Measurements from ENCODE around the gene SLC38A6.

The SLC38A6 gene

GRCh38 chr14:60968099-60968498 is 12.9 kb upstream of the SLC38A6 start:
- FAIRE-seq, result no peak
- TF ChIP-seq POLR2A (IDR thresholded peaks at IDR 0.05; ENCODE audit: low read depth, low read length), result no peak
- no peak for DNase-seq (ENCODE audit: insufficient read length, low spot score)

- FAIRE-seq (no peak), DNase-seq (ENCODE audit: insufficient read length, low spot score) (no peak)
- TF ChIP-seq POLR2A (IDR thresholded peaks at IDR 0.05; ENCODE audit: low read depth, low read length), result no peak
Measured at GRCh38 chr14:60968671-60969070, 12.4 kb upstream of the SLC38A6 start.

- FAIRE-seq (no peak), DNase-seq (ENCODE audit: insufficient read length, low spot score) (no peak)
- no peak for TF ChIP-seq POLR2A (IDR thresholded peaks at IDR 0.05; ENCODE audit: low read depth, low read length)
Measured at GRCh38 chr14:60970146-60970545, 10.9 kb upstream of the SLC38A6 start.

GRCh38 chr14:60971271-60971670 is 9.8 kb upstream of the SLC38A6 start:
- TF ChIP-seq POLR2A (IDR thresholded peaks at IDR 0.05; ENCODE audit: low read depth, low read length), result no peak
- FAIRE-seq (no peak), DNase-seq (ENCODE audit: insufficient read length, low spot score) (no peak)

DNA sequence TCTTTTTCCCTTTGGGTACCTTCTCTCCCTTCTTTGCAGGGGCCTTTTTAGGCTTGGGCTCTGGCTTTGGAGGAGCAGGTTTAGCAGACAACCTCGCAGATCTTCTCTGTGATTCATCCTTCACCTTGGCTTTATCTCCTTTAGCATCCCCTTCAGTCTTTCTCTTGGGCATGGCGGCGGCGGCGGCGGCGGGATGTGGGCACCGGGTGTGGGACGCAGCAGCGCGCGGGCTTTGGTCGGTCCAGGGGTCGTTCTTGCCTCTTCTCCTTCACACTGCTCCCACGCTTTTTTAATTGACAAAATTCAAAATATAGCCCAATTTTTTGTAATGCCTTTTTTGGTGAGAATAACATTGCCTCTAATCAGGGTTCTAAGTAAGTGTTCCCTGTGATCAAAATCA is 8.8 kb upstream of the SLC38A6 start:
- DNase-seq (ENCODE audit: insufficient read length, low spot score), result no peak
- no peak for FAIRE-seq
- TF ChIP-seq POLR2A (IDR thresholded peaks at IDR 0.05; ENCODE audit: low read depth, low read length), result no peak

- TF ChIP-seq POLR2A (IDR thresholded peaks at IDR 0.05; ENCODE audit: low read depth, low read length), result no peak
- no peak for FAIRE-seq
- no peak for DNase-seq (ENCODE audit: insufficient read length, low spot score)
Measured at GRCh38 chr14:60973070-60973469, 8.0 kb upstream of the SLC38A6 start.

GRCh38 chr14:60974090-60974651 is 6.9 kb upstream of the SLC38A6 start:
- DNase-seq (ENCODE audit: insufficient read length, low spot score) (no peak), FAIRE-seq (no peak)
- no peak for TF ChIP-seq POLR2A (IDR thresholded peaks at IDR 0.05; ENCODE audit: low read depth, low read length)

DNA sequence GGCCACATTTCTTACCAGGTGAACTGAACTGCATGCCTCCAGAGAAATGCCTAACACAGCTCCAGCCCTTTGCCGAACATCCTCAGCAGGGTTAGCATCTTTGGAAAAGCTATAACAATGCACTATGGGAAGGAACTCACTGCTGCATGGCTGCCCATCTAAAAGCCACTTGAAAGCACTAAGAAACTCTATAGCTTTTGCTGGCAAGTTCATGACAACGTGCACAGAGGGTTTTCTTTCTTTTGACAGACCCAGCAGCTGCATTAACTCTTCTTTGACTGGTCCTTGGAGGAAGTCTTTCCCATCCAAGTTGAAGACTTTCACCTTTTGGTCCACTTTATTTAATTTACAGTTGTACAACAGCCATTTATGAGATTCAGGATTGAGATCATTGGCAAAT is 5.5 kb upstream of the SLC38A6 start:
- DNase-seq (ENCODE audit: insufficient read length, low spot score) (no peak), FAIRE-seq (no peak)
- no peak for TF ChIP-seq POLR2A (IDR thresholded peaks at IDR 0.05; ENCODE audit: low read depth, low read length)

DNA sequence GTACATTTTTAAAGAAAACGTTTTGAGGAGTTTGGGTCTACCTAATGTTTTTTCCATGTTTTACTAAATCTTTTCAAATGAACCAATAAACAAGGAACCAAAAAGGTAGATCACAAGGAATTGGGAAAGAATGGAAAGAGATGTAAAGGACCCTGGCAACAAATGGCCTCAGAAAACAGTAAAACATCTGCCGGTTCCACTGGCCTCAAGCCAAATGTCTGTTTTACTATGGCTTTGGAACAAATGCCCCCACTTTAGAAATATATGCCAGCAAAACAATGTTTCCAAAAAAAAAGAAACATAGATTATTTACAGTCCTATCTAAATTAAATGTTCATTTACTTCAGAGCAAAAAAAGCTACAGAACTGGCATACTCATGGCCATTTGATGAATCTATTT is 3.2 kb upstream of the SLC38A6 start:
- DNase-seq (ENCODE audit: insufficient read length, low spot score), result no peak

GRCh38 chr14:60981633-60982455 is 799 bp downstream of the SLC38A6 start:
- no peak for TF ChIP-seq POLR2A (IDR thresholded peaks at IDR 0.05; ENCODE audit: low read depth, low read length)
- peak; percentile 97 for FAIRE-seq
- peak; percentile 16 for DNase-seq (ENCODE audit: insufficient read length, low spot score)

More for the DNA sequence above, 3.2 kb upstream of the SLC38A6 start:
- no peak for FAIRE-seq
- no peak for TF ChIP-seq POLR2A (IDR thresholded peaks at IDR 0.05; ENCODE audit: low read depth, low read length)

GRCh38 chr14:60984196-60984595 is 3.2 kb downstream of the SLC38A6 start:
- no peak for TF ChIP-seq POLR2A (IDR thresholded peaks at IDR 0.05; ENCODE audit: low read depth, low read length)
- DNase-seq (ENCODE audit: insufficient read length, low spot score) (no peak), FAIRE-seq (no peak)

GRCh38 chr14:60986500-60986899 is 5.5 kb downstream of the SLC38A6 start:
- FAIRE-seq (no peak), DNase-seq (ENCODE audit: insufficient read length, low spot score) (no peak)
- no peak for TF ChIP-seq POLR2A (IDR thresholded peaks at IDR 0.05; ENCODE audit: low read depth, low read length)

GRCh38 chr14:60989599-60989998 is 8.6 kb downstream of the SLC38A6 start:
- no peak for TF ChIP-seq POLR2A (IDR thresholded peaks at IDR 0.05; ENCODE audit: low read depth, low read length)
- FAIRE-seq, result no peak
- no peak for DNase-seq (ENCODE audit: insufficient read length, low spot score)

DNA sequence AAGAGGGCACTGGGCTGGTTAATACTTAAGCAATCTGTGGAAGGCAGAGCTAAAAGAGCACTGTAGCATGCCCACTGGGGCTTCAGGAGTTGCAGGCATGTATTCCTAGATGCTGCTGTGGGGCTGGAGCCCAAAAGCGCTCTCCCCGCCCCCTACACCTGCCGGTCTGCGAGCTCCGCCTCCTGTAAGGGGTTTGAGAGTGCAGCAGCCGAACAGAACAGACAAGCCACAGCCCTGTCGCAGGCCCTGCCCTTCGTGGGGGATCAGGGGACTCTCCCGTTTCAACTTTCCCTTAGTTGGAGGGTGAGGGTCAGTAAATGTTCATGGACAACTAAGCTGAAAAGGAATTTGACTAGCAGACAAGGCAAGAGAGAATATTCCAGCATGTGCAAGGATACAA is 17.6 kb downstream of the SLC38A6 start:
- FAIRE-seq (no peak), DNase-seq (ENCODE audit: insufficient read length, low spot score) (no peak)
- no peak for TF ChIP-seq POLR2A (IDR thresholded peaks at IDR 0.05; ENCODE audit: low read depth, low read length)

- FAIRE-seq (no peak), DNase-seq (ENCODE audit: insufficient read length, low spot score) (no peak)
- no peak for TF ChIP-seq POLR2A (IDR thresholded peaks at IDR 0.05; ENCODE audit: low read depth, low read length)
Measured at GRCh38 chr14:60999536-60999935, 18.5 kb downstream of the SLC38A6 start.

All from H54 (cell line).